Measurements from ENCODE around the gene FLRT1.
A peak's percentile ranks its signal among the peaks of the same experiment; 100 is the strongest.

The FLRT1 gene, protein sequence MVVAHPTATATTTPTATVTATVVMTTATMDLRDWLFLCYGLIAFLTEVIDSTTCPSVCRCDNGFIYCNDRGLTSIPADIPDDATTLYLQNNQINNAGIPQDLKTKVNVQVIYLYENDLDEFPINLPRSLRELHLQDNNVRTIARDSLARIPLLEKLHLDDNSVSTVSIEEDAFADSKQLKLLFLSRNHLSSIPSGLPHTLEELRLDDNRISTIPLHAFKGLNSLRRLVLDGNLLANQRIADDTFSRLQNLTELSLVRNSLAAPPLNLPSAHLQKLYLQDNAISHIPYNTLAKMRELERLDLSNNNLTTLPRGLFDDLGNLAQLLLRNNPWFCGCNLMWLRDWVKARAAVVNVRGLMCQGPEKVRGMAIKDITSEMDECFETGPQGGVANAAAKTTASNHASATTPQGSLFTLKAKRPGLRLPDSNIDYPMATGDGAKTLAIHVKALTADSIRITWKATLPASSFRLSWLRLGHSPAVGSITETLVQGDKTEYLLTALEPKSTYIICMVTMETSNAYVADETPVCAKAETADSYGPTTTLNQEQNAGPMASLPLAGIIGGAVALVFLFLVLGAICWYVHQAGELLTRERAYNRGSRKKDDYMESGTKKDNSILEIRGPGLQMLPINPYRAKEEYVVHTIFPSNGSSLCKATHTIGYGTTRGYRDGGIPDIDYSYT

DNA sequence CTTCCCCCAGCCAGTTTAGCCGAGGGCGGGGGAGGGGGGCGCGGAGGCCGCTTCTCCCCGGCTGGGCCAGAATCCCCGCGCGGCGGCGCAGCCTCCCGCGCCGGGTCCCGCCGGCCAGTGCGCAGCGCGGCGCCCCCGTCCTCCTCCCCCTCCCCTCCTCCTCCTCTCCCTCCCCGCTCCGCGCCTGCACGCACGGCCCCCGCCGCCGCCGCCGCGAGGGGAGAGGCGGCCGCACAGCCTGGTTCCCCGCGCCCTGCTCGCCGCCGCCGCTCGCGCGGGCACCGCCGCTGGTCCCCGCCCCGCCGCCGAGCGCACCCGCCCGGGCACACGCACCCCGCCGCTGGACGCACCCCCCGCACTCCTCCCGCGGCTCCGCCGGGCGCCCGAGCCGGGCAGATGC, at the start of gene FLRT1:
FLRT1 (plus strand) TSS at position 356 of the 400 bp plus-strand sequence. CDS start 80,337 bp downstream, outside the sequence.
- no peak for DNase-seq (ENCODE audit: extremely low spot score)
- CTCF ChIA-PET, result no interaction called here
- TF ChIP-seq, protein P1, sequence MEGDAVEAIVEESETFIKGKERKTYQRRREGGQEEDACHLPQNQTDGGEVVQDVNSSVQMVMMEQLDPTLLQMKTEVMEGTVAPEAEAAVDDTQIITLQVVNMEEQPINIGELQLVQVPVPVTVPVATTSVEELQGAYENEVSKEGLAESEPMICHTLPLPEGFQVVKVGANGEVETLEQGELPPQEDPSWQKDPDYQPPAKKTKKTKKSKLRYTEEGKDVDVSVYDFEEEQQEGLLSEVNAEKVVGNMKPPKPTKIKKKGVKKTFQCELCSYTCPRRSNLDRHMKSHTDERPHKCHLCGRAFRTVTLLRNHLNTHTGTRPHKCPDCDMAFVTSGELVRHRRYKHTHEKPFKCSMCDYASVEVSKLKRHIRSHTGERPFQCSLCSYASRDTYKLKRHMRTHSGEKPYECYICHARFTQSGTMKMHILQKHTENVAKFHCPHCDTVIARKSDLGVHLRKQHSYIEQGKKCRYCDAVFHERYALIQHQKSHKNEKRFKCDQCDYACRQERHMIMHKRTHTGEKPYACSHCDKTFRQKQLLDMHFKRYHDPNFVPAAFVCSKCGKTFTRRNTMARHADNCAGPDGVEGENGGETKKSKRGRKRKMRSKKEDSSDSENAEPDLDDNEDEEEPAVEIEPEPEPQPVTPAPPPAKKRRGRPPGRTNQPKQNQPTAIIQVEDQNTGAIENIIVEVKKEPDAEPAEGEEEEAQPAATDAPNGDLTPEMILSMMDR (IDR thresholded peaks at IDR 0.05; ENCODE audit: control extremely low read depth, extremely low read depth, low read depth, missing control alignments), result no peak
- POLR2A ChIA-PET, result no interaction called here

- ChIA-PET CTCF (interaction anchor here (0.9 to 3.2 kb wide), 4 partner anchors 14 to 315 kb away, joined by 3 to 19 read pairs (median 10); no protein-coding TSS in a partner anchor), POLR2A (interaction anchor here (0.5 to 0.6 kb wide), 3 partner anchors 9 to 1734 kb away, joined by 4 to 6 read pairs (median 5); partner anchors contain the start of gene RNASEH2C)
- TF ChIP-seq, protein P1 (IDR thresholded peaks at IDR 0.05; ENCODE audit: control extremely low read depth, extremely low read depth, low read depth, missing control alignments), result no peak
- peak; percentile 95 for DNase-seq (ENCODE audit: extremely low spot score)
These were observed 49.4 kb upstream of the FLRT1 start, which contains the start of gene OTUB1 for GRCh38 chr11:63986156-63986931. OTUB1 (plus strand) TSS chr11:63986438; CDS start chr11:63986457, 19 bp downstream.

GRCh38 chr11:63986932-63987513, 48.7 kb upstream of the FLRT1 start:
- no peak for DNase-seq (ENCODE audit: extremely low spot score)
- CTCF ChIA-PET, result interaction anchor here (1.3 to 2.2 kb wide), 2 partner anchors 14 to 150 kb away, joined by 3 to 19 read pairs; no protein-coding TSS in a partner anchor
- POLR2A ChIA-PET, result interaction anchor here (0.5 kb wide), 1 partner anchor 1733 kb away, joined by 6 read pairs; the partner anchor contains the start of gene RNASEH2C
- TF ChIP-seq, protein P1 (IDR thresholded peaks at IDR 0.05; ENCODE audit: control extremely low read depth, extremely low read depth, low read depth, missing control alignments), result no peak

GRCh38 chr11:63991558-63991957, 44.2 kb upstream of the FLRT1 start:
- DNase-seq (ENCODE audit: extremely low spot score), result no peak
- ChIA-PET POLR2A (interaction anchor here (1.0 kb wide), 1 partner anchor 11 kb away, joined by 3 read pairs; no protein-coding TSS in a partner anchor), CTCF (interaction anchor here (1.2 to 2.2 kb wide), 2 partner anchors 9 to 74 kb away, joined by 3 to 24 read pairs; partner anchors contain the start of gene RCOR2)
- TF ChIP-seq, protein P1 (IDR thresholded peaks at IDR 0.05; ENCODE audit: control extremely low read depth, extremely low read depth, low read depth, missing control alignments), result no peak

DNA sequence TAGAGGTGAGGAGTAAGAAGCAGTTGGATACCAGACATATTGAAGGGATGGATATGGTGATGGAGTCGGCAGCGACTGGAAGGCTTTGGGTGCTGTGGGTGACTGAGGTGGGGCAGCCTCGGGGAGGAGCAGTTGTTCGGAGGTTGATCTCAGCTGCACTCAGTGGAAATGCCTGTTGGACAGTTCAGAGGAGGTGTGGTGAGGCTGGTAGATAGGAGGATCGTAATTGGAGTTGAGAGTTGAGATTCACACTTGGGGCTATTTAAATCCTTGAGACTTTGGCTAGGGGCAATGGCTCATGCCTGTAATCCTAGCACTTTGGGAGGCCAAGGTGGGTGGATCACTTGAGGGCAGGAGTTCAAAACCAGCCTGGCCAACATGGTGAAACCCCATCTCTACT, 42.6 kb upstream of the FLRT1 start:
- TF ChIP-seq, protein P1 (IDR thresholded peaks at IDR 0.05; ENCODE audit: control extremely low read depth, extremely low read depth, low read depth, missing control alignments), result no peak
- ChIA-PET CTCF (no interaction called here), POLR2A (no interaction called here)
- no peak for DNase-seq (ENCODE audit: extremely low spot score)
